Urinary bladder (tissue), 4 donors: ENCODE data around the gene GARIN3. TPM values are rescaled to one million over a fixed set of nuclear protein-coding genes. Genes with fewer than 3 reads are reported as not detected.
A peak's percentile ranks its signal among the peaks of the same experiment; 100 is the strongest.
"Not testable (repeated sequence)": the region's sequence is repeated elsewhere in the genome, so short reads cannot be mapped to it uniquely, and the experiment has no call there.

ENCODE experiments used
- DNase-seq: peaks from one replicate; pipeline ENCODE4 v3.0.0-alpha.2; 2015; ENCODE audit errors: extremely low spot score
- H3K27ac ChIP-seq: one replicate; pipeline ENCODE4 v1.5.1; 2013; ENCODE audit warnings: low read depth, mild to moderate bottlenecking, moderate library complexity
- H3K36me3 ChIP-seq: one replicate; pipeline ENCODE4 v1.6.1; 2013; ENCODE audit warnings: mild to moderate bottlenecking, moderate library complexity; ENCODE audit not compliant: insufficient read depth
- H3K4me1 ChIP-seq: one replicate; pipeline ENCODE4 v1.6.1; 2013; ENCODE audit warnings: mild to moderate bottlenecking, moderate library complexity; ENCODE audit not compliant: insufficient read depth
- H3K4me3 ChIP-seq: one replicate; pipeline ENCODE4 v1.5.1; 2013; ENCODE audit warnings: low read depth, low read length
- WGBS: extraction: QIAGEN DNeasy Blood & Tissue Kit; methylation state at CpG from one replicate; pipeline ENCODE4 v1.1.7; 2013; 5-methylcytosine and 5-hydroxymethylcytosine counted together
- polyA plus RNA-seq: library from polyadenylated mRNA; stranded (reverse); fragments of 200-250 nt; gene quantifications from one replicate; pipeline ENCODE4 v1.2.3, GENCODE V29; 2013
- total RNA-seq: library from RNA; depleted of rRNA; stranded (reverse); fragments of >200 nt; gene quantifications from one replicate; pipeline ENCODE4 v1.2.3, GENCODE V29; 2014
- donor health status: healthy with polysubstance abuse.
- donor health status: healthy.

The GARIN3 gene
- total and polyA plus RNA-seq, 2 donors, result not detected

DNA sequence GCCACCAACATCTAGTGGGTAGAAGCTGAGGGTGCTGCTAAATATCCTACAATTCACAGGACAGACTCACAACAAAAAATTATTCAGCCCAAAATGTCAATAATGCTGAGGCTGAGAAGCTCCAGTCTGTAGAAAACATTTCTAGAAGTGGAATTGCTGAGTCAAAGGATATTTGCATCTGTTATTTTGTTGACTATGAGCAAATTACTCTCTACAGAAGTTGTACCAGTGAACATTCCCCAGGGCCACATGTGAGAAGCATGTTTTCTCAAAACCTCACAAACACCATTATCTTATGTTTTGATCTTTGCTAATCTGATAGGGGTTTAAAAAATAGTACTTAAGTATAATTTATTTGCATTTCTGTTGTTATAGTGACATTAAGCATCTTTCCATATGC is 30.0 kb upstream of the GARIN3 start:
- Histone ChIP-seq H3K27ac (no peak overlapping the region), H3K36me3 (no peaks in the 10 kb centered on the region), H3K4me1 (no peaks in the 10 kb centered on the region)

DNA sequence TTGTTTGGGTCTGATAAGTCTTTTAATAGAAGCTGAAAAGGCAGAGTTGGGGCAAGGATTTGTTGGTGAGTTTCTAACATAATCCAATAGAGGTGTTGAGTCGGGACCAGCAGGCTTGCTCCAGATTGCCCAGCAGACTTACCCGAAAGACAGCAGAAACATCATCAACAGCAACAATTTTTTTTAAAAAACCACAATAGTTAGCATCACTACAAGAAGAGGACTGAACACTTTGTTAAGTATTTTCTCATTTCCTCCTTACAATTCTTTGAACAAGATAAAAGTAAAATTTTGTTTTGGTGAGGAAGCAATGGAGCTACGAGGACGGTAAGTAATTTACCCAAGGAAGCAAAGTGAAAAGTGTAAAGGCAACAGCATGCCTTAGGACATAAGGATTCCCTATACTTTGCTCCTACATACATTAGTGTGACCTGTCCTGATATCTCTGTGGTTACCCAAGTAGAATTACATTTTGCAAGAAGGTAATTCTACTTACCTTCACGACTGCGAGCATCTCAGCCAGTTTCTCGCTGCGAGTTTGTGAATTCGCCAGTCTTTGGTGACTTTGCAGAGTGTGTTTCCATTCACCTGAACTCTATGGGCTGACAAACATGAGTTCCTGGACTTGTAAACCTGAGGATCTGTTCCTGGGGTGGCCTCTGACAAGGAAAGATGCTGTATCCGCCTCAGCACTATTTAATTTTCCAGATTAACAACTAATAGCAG is 27.8 kb upstream of the GARIN3 start:
- 86% methylated on average over 10 of the region's 10 CpGs for WGBS
- H3K27ac ChIP-seq, result no peak overlapping the region
- no peaks in the 10 kb centered on the region for H3K4me1 ChIP-seq
- no peak overlapping the region for H3K4me3 ChIP-seq
- DNase-seq, result no peak
- no peaks in the 10 kb centered on the region for H3K36me3 ChIP-seq

More for the DNA sequence above, 30.0 kb upstream of the GARIN3 start:
- no peak for DNase-seq
- H3K4me3 ChIP-seq, result no peak overlapping the region

DNA sequence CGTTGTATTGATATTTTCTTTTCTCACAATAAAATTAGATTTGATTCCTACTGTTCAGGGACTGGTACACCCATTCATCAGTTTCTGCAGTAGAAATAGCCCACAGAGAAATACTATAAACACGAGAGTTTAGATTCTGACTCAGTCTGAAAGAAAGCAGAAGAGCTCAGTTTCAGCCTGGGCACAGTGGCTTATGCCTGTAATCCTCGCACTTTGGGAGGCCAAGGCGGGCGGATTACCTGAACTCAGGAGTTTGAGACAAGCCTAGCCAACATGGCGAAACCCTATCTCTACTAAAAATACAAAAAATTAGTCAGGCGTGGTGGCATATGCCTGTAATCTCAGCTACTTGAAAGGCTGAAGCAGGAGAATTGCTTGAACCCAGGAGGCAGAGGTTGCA is 23.2 kb upstream of the GARIN3 start:
- H3K36me3 ChIP-seq, result no peaks in the 10 kb centered on the region
- no peak overlapping the region for H3K27ac ChIP-seq
- no peak for DNase-seq
- no peak overlapping the region for H3K4me3 ChIP-seq
- 78% methylated on average over 7 of the region's 7 CpGs for WGBS
- no peaks in the 10 kb centered on the region for H3K4me1 ChIP-seq

DNA sequence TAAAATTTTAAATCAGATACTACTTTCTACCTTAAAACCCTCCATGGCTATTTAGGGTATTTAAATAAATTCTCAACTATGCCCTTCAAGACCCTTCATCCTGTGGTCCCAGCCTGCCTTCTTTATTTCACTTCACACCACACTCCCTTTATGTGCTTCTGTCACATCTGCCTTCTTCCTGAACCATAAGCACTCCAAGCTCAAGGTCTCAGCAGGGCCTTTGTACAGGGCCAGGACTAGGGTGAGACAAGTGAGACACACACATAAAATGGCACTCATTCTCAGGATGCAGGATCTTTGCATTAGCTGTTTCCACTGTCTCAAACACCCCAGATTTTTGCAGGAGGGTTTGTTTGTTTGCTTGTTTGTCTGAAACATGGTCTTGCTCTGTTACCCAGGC is 22.2 kb upstream of the GARIN3 start:
- Histone ChIP-seq H3K36me3 (no peaks in the 10 kb centered on the region), H3K4me1 (no peaks in the 10 kb centered on the region)
- no peak for DNase-seq

DNA sequence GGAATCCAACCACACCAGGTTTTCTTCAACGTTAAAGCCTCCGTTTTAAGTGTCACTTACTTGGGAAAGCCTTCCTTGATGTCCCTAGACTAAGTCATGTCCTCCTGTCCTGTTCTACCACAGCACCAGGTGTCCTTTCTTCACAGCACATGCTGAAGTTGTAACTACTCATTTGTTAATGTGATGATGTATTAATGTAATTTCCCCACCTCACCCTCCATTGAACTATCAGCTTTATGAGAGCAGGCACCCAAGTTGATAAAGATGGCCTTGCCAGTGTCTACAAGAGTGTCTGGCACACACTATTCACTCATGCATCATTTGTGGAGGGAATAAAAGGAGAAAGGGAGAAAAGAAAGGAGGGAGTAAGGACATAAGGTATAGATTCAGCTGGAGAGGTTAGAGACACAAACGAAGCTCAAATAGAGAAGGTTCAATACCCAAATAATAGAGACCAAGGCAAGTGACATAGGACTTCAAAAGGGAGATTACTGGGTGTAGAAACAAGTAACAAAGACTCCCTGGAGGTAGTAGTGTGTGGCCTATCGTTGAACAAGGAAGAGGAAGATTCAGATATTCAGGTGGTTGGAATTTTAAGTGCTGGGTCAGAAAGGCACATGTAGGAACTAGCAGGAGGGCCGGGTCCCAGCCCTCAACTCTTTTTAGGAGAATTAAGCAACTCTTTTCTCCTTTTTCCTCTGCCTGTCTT is 21.1 kb upstream of the GARIN3 start:
- H3K4me3 ChIP-seq, result no peak overlapping the region
- WGBS, result 57% methylated on average over 5 of the region's 5 CpGs
- H3K36me3 ChIP-seq, result no peaks in the 10 kb centered on the region
- no peak for DNase-seq
- H3K4me1 ChIP-seq, result no peaks in the 10 kb centered on the region
- H3K27ac ChIP-seq, result no peak overlapping the region

More for the DNA sequence above, 22.2 kb upstream of the GARIN3 start:
- Histone ChIP-seq H3K27ac (no peak overlapping the region), H3K4me3 (no peak overlapping the region)

DNA sequence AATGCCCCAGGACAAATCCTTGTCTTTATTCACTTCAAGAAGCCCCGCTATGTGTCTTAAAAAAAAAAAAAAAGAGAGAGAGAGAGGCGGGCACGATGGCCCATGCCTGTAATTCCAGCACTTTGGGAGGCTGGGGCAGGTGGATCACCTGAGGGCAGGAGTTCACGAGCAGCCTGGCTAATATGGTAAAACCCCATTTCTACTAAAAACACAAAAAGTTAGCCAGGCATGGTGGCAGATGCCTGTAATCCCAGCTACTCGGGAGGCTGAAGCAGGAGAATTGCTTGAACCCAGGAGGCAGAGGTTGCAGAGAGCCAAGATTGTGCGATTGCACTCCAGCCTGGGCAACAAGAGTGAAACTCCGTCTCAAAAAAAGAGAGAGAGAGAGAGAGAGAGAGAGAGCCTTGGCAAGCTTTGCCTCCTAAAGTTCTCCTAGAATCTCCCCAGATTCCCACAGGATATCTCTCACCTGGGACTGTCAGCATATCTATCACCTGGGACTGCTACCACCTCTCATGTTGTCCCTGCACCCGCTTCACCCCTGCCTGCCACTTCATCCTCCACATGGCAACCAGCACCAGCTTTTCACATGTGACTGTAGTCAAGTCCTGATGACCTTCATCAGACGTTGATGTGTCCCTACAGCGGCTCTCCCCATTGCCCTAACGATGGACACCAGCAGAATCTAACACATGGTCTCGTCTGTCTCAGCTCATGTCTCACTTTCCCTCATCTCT is 20.4 kb upstream of the GARIN3 start:
- H3K4me1 ChIP-seq, result no peaks in the 10 kb centered on the region
- 77% methylated on average over 12 of the region's 12 CpGs for WGBS
- H3K4me3 ChIP-seq, result no peak overlapping the region
- H3K27ac ChIP-seq, result no peak overlapping the region
- no peak for DNase-seq
- H3K36me3 ChIP-seq, result no peaks in the 10 kb centered on the region

DNA sequence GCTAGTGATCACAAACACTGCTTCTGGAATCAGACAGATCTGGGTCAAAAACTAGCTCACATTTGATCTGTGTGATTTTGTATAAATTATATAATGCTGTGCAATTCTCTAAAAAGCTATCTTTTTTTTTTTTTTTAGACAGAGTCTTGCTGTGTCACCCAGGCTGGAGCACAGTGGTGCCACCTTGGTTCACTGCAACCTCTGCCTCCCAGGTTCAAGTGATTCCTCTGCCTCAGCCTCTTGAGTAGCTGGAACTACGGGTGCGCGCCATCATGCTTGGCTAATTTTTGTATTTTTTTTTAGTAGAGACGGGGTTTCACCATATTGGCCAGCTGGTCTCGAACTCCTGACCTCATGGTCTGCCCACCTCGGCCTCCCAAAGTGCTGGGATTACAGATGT is 19.1 kb upstream of the GARIN3 start:
- not testable (repeated sequence) for H3K36me3 ChIP-seq, DNase-seq, H3K4me3 ChIP-seq, H3K4me1 ChIP-seq, H3K27ac ChIP-seq
- 92% methylated on average over 6 of the region's 6 CpGs for WGBS

DNA sequence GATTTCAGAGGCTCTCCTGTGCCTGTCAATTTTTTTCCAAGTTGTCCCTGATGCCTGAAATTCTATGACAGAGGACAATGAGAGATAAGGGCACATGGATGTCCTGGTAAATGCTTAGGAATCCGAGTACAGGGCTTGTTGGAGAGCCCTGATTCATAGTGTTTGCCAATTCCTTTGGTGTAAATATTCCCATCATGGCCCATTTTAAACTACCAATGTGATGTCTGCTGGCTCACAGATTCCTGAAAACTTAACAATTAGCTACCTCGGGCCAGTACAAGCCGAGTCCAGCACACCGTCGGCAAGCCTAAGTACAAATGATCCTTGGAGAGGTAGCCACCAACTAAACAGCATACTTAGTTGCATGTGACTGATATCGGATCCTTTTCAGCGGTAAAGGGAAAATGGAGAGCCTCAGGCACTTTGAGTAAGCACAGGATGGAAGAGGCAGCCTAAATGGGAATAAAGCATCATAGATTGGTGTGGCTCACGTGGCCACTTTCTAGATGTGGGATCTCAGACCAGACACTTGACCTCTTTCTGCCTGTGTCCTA is 18.1 kb upstream of the GARIN3 start:
- WGBS, result 77% methylated on average over 8 of the region's 8 CpGs
- no peaks in the 10 kb centered on the region for H3K36me3 ChIP-seq

DNA sequence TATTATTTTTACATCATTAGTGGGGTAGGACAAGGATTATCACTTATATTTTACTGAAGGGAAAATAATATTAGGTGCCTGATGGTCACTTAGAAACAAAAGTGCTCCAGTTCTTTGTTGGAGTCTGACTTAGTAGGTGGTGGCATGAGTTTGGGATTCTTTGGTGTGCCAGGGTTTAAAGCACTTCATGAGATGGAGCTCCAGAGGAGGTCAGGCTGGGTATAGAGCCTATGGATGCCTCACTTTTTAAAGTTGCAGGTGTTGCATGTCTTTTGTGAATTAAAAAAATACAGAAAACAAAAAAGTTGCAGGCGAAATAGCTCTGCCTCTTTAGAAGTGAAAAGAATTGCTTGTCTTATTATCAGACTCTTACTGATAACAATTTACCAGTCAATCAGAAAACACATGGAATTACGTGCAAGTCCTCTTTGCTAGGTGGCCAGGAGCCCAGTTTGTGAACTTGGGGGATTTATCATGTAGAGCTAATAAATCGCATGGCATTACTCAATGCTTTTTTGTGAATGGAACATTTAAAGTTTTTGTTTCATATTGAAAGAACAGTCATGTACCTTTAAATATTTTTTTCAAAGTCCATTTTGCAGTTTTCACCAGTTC is 16.2 kb upstream of the GARIN3 start:
- H3K4me3 ChIP-seq, result peak overlapping the region; percentile 31
- DNase-seq, result no peak
- no peak overlapping the region for H3K27ac ChIP-seq
- no peaks in the 10 kb centered on the region for H3K4me1 ChIP-seq
- H3K36me3 ChIP-seq, result no peaks in the 10 kb centered on the region
- 53% methylated on average over 3 of the region's 3 CpGs for WGBS

More for the DNA sequence above, 18.1 kb upstream of the GARIN3 start:
- Histone ChIP-seq H3K4me1 (no peaks in the 10 kb centered on the region), H3K27ac (no peak overlapping the region), H3K4me3 (peak overlapping the region; percentile 20)
- DNase-seq, result no peak

DNA sequence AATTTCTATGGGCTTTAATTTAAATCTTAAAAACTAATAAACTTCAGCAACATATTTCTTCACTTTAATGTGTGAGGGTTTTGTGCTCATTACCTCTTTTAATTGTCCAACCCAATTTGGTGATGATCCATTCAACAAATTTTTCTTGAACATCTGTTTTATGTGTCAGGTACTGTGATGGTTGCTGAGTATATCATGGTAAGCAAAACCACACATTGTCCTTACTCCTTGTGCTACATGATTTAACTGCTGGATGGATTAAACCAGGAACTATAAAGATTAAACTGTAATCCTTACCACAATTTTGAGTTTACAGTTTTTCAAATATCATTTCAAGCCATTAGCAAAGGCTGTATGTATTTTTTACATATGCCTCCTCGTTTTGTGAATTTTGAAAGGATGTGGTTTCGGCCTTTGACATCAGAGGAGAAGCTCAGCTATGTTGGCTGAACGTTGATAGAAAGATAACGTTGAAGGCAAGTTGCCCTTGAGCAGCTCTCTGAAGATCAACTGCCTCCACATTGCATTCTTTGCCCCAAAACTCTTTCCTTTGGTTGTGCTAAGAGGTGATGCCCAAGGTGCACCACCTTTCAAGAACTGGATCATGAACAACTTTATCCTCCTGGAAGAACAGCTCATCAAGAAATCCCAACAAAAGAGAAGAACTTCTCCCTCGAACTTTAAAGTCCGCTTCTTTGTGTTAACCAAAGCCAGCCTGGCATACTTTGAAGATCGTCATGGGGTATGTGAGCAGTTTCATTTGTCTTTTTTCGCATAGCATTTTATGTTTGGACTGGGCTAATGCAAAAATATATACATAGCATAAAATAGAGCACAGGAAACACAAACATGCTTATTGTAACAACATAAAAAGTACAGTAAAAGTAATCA is 14.6 kb upstream of the GARIN3 start, which contains the start of gene ITK:
Gene ITK (plus strand): TSS at position 467 of the 891 bp plus-strand sequence. CDS start 138 bp downstream, at position 605.
- no peak for DNase-seq
- H3K36me3 ChIP-seq, result no peaks in the 10 kb centered on the region
- no peak within 1 kb of the TSS for H3K27ac ChIP-seq
- no peaks in the 10 kb centered on the region for H3K4me1 ChIP-seq
- 63% methylated on average over 8 of the region's 8 CpGs for WGBS
- peak within 1 kb of the TSS; percentile 31 for H3K4me3 ChIP-seq

DNA sequence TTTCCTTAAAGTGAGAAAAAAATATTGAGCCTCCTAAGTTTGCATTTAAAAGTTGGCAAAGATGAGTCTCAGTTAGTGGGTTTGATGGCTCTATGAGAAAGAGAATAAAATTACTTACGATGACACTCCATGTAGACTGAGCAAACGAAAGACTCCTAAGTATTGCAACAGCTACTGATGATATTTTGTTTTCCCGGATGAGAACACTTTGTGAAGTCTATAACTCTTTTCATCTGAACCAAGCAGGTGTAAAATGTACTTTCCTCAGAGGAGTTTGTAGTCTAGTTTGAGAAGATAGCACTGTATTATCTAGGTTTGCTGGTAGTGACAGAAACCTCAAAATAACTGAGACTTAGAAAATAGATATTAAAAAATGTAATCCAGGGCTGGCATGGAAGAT is 12.9 kb upstream of the GARIN3 start:
- Histone ChIP-seq H3K4me3 (no peak overlapping the region), H3K36me3 (no peaks in the 10 kb centered on the region), H3K27ac (no peak overlapping the region), H3K4me1 (no peaks in the 10 kb centered on the region)
- DNase-seq, result no peak
- WGBS, result 67% methylated on average over 3 of the region's 3 CpGs

DNA sequence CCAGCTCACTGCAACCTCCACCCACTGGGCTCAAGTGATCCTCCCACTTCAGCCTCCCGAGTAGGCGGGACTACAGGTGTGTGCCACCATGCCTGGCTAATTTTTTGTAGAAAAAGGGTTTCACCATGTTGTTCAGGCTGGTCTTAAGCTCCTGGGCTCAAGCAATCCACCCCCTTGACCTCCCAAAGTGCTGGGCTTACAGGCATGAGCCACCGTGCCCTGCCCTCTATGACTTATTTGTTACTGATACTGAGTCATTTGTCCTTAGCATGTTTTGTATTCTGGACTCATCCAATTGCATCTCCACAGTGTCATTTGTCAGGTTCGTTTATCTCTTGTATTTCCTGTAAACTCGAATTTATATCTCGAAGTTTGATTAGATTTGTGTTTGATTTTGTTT is 11.9 kb upstream of the GARIN3 start:
- Histone ChIP-seq H3K4me1 (no peaks in the 10 kb centered on the region), H3K27ac (no peak overlapping the region), H3K36me3 (no peaks in the 10 kb centered on the region), H3K4me3 (no peak overlapping the region)
- no peak for DNase-seq
- 68% methylated on average over 6 of the region's 6 CpGs for WGBS
